GM18508 (cell line): ENCODE results near the gene GPR162.
A peak's percentile ranks its signal among the peaks of the same experiment; 100 is the strongest.

Experiments used
- ATAC-seq: cut with Tn5 transposase; IDR thresholded peaks from one replicate; pipeline ENCODE4 v1.9.1; 2021; ENCODE audit warnings: moderate number of reproducible peaks; ENCODE audit not compliant: insufficient read depth, unreplicated experiment

The GPR162 gene

DNA sequence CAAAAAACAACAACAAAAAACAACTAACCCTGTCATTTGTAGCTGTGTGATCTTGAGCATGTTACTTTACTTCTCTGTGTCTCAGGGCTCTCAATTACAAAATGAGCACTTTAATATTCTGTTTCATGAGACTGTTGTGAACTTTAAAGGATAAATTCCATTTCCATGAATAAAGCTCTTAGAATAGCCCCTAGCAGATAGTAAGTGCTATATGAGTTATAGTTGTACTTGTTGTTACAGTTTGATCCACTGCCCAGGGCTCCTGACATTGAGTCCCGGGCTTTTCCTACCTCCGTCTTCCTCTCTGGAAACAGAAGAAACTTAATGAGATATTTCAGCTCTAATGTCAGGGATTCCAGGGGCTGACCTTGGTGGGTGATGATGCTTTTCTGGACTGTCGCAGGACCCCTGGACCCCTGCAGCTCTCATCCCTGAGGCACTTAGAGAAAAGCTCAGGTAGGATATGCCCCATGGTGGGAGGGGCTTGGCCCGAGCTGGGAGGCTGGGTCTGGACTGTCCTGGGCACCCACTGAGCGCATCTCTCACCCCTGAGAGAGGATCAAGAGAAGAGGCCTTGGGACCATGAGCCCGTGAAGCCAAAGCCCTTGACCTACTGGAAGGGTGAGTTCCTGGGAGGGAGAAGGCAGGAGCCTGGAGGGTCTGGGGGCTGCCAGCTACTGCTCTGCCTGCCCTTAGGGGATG lies 11.7 kb downstream of the GPR162 start:
- no peak for ATAC-seq

DNA sequence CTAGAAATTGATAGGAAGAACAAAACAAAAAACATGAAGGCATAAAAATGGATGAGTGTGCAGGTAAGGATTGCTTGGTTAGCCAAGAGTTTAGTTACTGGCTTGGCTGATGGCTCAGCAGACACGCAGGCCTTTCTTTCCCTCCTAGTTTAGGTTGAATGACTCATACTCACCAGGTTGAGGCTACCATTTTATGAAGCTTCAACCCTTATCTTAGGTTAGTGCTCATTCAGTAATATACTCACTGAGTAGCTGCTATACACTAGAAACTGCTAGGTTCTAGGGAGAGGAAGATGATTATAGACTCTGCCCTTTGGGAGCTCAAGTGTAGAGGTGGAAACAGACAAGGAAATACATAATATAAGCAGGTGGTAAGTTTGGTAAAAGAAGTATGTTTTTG lies 12.6 kb downstream of the GPR162 start:
- ATAC-seq, result no peak

DNA sequence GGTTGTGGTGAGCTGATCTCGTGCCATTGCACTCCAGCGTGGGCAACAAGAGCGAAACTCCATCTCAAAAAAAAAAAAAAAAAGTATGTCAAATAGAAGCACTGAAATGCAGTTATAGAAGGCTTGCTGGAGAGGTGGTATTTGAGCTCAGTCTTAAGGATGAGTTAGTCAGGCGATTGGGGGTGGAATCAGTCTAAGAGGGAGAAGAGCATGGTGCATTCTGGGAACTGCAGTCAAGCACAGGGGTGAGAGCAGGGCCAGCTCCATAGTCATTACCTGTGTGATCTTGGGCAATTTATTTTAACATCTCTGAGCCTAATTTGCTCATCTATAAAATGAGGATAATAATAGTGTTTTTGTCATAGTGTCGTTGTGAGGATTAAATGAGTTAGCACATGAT lies 13.3 kb downstream of the GPR162 start:
- no peak for ATAC-seq

DNA sequence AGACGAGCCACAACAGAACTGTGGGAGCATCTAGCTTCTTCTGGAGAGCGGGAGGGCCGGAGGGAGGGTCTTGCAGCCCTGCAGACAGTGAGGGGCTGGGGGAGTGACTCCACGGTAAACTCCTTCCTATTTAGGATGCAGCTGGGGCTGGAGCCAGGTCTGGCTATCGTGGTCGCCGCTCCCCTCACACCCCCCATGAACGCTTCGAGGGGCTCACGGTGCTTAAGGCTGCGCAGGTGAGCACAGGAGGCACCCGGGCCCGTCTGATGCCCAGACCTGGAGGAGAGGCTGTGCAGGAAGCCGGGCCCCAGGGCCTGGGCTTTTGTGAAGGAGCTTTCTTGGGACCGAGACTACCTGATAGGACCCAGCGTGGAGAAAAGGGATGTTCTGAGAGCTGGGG lies 15.2 kb downstream of the GPR162 start:
- ATAC-seq, result no peak

DNA sequence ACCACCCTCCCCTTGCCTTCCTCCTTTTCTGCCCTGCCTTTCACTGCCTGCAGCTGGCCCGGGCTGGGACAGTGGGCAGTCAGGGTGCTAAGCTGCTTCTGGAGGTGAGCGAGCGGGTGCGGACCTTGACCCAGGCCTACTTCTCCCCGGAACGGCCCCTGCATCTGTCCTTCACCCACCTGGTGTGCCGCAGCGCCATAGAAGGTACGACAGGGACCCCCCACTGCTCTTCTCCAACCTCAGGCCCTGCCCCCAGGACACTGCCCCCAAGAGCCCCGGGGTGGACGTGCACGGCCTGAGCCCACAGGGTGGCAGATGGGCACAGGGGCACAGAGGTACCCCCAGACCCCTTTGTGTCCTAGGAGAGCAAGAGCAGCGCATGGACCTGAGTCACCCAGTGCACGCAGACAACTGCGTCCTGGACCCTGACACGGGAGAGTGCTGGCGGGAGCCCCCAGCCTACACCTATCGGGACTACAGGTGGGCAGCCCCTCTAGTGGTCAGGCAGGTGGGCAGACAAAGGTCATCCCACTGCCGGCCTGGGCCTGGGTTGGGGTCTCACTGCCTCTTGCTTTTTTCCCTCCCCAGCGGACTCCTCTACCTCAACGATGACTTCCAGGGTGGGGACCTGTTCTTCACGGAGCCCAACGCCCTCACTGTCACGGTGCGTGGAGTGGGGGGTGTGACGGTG lies 15.9 kb downstream of the GPR162 start:
- ATAC-seq, result no peak

DNA sequence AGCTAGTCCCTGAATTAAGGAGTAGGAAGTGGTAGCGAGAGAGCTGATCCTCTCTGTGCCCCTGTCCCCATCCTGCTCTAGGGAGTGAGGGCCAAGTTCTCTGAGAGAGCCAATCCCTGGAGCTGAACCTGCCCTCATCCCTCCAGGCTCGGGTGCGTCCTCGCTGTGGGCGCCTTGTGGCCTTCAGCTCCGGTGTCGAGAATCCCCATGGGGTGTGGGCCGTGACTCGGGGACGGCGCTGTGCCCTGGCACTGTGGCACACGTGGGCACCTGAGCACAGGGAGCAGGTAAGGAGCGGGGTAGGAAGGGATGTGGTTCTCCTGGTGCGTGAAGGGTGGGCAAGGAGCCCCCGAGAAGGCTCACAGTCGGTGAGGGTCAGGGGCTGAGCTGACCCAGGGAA lies 17.2 kb downstream of the GPR162 start:
- no peak for ATAC-seq

DNA sequence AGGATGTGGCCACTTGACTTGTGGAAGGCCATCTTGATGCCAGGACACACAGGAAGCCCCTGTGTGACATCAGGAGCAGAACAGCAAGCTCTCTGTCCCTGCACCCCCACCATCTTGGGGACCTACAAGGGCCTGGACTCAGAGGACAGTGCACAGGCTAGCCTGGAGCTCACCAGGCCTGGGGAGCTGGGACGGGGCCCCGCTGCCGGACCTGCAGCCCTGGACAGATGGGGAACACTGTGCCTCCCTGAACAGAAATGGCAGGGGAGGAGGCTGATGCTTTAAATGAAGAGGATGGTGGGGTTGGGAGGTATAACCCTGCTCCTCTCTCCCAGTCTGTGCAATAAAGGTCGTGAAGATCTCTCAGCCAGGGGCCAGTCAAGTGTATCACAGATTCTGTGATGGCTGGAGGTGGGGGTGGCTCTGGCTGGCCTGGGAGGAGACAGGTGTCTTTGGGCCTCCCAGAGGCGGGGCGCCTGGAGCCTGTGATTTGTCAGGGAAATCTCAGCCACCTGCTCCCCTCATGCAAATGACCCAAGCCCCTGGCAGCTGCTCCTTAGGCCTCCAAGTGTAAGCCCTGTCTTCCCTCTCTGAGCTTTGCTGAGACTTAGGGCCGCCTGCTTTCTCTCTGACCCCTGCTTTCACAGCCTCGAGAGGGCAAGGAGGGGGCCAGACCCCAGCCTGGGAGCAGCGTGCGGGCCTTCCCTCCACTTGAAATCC lies 18.0 kb downstream of the GPR162 start:
- ATAC-seq, result no peak

DNA sequence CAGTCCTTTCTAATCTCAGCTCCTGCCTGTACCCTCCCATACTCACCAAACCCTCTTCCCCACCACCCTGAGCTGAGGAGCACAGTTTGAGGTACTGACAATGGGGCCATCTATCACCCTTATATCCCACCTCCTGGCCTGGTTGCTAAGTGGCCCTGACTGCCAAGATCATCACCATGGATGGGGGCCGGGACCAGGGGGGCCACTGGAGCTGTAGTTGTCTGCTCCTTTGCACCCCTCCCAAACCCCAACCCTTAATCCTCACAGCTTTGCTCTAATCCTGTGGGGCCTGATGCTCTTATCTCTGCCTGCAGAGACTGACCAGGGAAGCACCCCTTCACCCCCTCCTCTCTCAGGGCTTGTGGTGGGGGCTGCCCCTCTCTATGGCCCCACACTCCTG lies 18.7 kb downstream of the GPR162 start:
- no peak for ATAC-seq

DNA sequence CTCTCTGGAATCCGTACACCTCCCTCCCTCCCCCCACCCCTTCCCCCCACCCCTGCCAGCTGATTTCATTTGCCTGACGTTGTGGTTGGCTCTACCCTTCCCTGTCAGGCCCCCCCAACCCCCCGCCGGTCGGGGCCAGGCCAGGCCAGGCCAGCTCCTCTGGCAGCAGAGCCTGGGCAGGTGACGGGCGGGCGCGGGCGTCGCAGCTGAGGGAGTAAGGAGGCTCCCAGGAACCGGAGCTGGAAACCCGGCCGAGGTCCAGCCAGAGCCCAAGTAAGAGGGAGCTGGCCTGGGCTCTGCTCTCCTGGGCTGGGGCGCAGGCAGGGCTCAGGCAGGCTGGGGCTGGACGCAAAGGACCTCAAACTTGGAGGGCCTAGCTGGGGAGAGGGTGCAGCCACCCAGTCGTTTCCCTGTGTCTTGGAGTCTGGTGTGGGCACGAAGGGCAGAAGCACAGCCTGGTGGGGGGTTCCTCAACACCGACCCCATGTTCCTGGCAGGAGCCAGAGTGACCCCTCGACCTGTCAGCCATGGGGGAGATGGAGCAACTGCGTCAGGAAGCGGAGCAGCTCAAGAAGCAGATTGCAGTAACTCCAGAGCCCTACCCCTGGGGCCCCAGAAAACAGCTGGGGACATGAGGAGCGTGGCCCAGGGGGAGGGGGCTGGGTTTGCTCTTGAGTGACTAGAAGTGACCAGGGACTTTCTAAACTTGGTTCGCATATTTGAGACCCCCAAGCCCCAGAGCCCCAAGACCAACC lies 19.3 kb downstream of the GPR162 start, which contains the start of gene GNB3:
GNB3 (plus strand) TSS at position 165 of the 755 bp plus-strand sequence; CDS start at position 528, 363 bp downstream.
- no peak for ATAC-seq

DNA sequence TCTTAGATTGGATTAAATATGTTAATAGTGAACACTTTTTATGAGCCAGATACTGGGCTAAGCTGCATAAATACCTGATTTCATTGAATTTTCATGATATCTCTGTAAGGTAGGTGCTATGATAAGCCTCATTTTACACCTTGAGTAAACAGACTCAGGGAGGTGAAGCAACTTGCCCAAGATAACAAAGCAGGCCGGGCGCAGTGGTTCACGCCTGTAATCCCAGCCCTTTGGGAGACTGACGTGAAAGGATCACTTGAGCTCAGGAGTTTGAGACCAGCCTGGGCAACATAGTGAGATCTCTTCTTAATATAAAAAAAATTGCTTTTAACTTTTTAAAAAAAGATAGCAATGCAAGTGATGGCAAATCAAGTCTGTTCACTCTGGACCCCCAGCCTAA lies 20.5 kb downstream of the GPR162 start:
- ATAC-seq, result no peak

DNA sequence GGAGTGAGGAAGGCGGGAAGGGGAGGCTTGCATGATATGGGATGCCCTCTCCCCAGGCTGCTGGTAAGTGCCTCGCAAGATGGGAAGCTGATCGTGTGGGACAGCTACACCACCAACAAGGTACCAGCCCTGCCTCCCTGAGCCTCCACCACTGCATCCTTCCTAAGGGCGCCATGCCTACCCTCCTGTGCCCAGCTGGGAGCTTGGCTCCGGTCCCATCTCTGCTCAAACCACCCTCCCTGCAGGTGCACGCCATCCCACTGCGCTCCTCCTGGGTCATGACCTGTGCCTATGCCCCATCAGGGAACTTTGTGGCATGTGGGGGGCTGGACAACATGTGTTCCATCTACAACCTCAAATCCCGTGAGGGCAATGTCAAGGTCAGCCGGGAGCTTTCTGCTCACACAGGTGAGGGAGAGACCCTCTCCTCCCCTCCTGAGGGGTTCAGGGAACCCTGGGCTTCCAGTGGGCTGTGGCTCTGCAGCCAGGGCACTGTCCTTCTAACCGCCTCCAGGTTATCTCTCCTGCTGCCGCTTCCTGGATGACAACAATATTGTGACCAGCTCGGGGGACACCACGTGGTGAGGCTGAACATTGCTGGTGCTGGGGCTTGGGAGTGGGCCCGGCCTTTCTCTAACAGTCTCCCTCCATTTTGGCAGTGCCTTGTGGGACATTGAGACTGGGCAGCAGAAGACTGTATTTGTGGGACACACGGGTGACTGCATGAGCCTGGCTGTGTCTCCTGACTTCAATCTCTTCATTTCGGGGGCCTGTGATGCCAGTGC lies 21.7 kb downstream of the GPR162 start:
- no peak for ATAC-seq

DNA sequence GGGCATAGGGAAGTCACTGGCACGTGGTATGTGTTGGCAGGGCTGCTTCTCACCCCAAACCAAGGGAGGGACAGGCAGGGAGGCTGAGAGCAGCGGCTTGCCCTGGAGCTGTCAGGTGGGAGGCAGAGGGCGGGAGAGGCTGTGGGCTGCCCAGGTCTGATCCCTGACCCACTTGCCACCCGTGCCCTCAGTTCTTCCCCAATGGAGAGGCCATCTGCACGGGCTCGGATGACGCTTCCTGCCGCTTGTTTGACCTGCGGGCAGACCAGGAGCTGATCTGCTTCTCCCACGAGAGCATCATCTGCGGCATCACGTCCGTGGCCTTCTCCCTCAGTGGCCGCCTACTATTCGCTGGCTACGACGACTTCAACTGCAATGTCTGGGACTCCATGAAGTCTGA lies 23.8 kb downstream of the GPR162 start:
- no peak for ATAC-seq

DNA sequence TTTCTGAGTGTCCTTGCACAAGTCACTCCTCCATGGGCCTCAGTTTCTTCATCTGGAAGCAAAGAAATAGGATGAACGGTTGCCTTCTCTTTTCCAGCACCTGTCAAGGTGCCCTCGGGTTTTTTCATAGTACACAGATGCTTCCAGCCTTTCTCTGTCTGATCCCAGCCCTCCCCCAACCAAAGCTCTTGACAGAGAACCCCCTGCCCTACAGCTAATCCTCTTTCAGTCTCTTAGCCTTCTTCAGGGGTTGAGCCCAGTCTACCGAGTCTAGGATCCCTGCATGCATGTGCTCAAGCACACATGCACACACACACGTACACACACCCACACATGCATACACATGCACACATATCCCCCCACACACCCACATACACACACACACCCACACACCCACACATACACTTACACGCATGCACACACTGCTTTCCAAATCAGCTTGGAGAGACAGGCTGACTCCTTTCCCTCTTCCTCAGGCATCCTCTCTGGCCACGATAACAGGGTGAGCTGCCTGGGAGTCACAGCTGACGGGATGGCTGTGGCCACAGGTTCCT lies 24.8 kb downstream of the GPR162 start:
- ATAC-seq, result no peak

DNA sequence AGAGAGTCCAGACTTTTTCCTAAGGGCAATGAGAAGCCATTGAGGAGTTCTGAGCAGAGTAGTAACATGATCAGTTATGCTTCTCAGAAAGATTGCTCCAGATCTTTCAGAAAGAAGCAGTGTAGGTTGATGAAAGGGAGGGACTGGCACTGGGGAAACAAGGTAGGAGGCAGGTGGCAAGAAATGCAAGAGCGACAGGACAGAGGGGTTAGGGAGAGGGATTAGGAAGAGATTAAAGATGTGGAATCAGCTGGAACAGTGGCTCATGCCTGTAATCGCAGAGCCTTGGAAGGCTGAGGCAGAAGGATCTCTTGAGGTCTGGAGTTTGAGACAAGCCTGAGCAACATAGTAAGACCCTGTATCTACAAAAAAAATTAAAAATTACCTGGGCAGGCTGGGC lies 26.1 kb downstream of the GPR162 start:
- no peak for ATAC-seq

DNA sequence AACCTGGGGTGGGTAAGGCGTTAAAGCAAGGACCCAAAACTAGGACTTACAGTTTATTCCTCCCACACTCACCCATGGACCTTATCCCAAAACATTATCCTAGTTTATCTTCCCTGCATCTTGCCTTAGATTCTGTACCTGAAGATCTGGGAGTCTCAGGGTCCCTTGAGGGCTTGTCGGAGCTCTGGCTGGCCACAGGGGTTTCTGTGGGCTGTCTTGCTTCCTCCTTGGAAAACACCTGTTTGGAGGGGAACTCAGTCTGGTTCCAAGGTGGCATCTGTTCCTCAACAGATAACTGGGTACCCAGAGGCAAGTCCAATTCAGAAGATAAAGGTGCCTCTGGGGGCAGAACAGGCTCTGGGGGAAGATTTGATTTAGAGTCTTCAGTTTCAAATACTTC lies 27.8 kb downstream of the GPR162 start:
- ATAC-seq, result no peak

DNA sequence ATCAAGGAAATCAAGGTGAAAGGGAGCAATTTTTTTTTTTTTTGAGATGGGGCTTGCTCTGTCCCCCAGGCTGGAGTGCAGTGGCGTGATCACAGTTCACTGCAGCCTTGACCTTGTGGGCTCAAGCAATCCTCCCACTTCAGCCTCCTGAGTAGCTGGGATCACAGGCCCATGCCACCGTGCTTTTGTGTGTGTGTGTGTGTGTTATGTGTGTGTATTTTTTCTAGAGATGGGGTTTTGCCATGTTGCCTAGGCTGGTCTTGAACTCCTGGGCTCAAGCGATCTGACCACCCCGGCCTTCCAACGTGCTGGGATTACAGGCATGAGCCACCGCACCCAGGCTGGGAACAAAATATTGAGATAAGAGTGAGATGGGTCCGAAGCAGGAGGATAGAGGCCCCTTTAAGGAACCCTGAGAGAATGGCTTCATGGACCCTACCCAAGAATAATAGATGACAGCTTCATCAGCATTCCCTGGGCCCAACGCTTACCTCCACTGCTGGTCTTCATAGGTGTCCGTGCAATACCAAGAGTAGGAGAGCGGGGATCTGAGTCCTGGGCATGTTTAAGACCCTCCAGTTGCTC lies 28.4 kb downstream of the GPR162 start:
- ATAC-seq, result no peak

DNA sequence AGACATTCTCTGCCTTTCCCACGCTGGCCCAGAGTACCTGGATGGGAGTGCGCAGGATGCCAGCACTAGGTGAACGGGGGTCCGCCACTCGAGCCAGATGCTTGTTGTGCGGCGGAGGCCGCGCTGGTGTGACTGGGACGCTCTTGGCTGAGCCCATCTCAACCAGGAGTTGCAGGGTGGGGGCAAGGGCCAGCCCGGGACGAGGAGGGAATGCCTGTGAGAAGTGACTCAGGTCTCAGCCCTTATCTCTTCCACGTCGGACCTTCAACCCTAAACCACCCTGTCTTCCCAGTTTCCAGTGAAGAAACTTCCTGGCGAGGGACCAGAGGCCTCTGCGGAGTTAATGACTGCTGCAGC lies 29.2 kb downstream of the GPR162 start:
- no peak for ATAC-seq

DNA sequence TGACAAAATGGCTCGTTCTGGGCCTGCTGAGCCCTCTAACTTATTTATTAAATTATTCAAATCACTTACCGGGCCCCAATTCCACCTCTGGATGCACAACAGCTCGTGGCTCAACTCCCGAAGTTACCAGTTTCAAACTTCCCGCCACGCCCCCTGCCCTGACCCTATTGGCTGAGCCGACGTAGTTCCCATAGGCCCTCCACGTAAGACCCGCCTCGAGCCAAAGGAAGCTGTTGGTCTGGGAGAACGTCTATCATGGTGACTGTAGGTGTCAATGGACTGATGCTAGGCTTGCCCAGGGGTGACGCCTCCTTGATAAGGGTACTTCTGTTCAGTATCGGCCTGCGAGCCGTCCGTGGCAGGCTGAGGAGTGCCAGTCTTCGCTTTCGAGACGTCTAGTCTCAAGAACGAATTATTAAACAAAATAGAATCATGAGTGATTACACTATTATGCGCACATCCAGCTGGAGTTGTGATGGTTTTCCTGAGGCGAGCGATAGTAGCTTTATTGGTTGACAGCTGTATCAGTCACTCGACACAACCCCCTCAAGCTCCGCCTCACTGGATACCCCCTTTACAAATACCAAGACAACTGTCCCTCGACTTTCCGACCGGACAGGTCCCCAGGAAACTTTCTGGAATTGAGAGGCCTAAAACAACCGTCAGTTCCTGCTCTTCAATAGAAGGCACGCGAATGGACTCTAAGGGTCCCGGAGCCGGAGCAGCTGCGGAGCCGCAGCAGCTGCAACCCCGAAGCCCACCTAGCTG lies 29.7 kb downstream of the GPR162 start, which contains the start of gene CDCA3:
CDCA3 (minus strand) TSS at position 134 of the 768 bp plus-strand sequence. CDS start 334 bp downstream, outside the sequence.
- peak; percentile 36 for ATAC-seq
